Left cardiac atrium (tissue), 4 donors: ENCODE data around the gene MBD3. TPM values are rescaled to one million over a fixed set of nuclear protein-coding genes. Genes with fewer than 3 reads are reported as not detected.
"Not testable (repeated sequence)": the region's sequence is repeated elsewhere in the genome, so short reads cannot be mapped to it uniquely, and the experiment has no call there.

Experiments
- ATAC-seq, 2 donors: fragments of 200-7000 bp; cut with Tn5 transposase; one replicate each; pipeline ENCODE4 v1.9.1; 2020; ENCODE audit warnings: mild to moderate bottlenecking in 2 of 2, moderate library complexity in 2 of 2
- DNase-seq: peaks from one replicate; pipeline ENCODE4 v3.0.0-alpha.2; 2020
- intact Hi-C, 2 donors: fragments of 100-400 bp; cut with DNase I; formaldehyde crosslinking; loops; one replicate each; pipeline versions ENCODE4 v1.14.1 to v1.15.1; 2022 to 2023
- long read RNA-seq: library from polyadenylated mRNA; unstranded; transcript quantifications from one replicate; pipeline ENCODE4 v2.0.0, GENCODE V29; 2021
- total RNA-seq, 2 donors: library from RNA; stranded (reverse); fragmentation: NEBNext Ultra II Directional; extraction: Animal tissue kit (Norgen Biotek cat#: 25700); gene quantifications; one replicate each; pipeline ENCODE4 v1.2.1, GENCODE V29; 2021
- donor health status: DM: no; HTN: yes; CAD: no.
- donor health status: DM: no; HTN: yes; CAD: no; lungs with severe emphysema.
- donor health status: DM: yes; HTN: yes; CAD: no.
- donor health status: Dilated cardiomyopathy.

Gene MBD3, protein sequence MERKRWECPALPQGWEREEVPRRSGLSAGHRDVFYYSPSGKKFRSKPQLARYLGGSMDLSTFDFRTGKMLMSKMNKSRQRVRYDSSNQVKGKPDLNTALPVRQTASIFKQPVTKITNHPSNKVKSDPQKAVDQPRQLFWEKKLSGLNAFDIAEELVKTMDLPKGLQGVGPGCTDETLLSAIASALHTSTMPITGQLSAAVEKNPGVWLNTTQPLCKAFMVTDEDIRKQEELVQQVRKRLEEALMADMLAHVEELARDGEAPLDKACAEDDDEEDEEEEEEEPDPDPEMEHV
- total RNA-seq, result 10 to 100 TPM; 58.0 to 60.8 TPM
- long read RNA-seq, full-length matches to known transcripts, result 21 of 46 reads
- long read RNA-seq, partial matches to known transcripts, result 19 of 46 reads
- long read RNA-seq, other reads (novel, unspliced or antisense), result 6 of 46 reads

DNA sequence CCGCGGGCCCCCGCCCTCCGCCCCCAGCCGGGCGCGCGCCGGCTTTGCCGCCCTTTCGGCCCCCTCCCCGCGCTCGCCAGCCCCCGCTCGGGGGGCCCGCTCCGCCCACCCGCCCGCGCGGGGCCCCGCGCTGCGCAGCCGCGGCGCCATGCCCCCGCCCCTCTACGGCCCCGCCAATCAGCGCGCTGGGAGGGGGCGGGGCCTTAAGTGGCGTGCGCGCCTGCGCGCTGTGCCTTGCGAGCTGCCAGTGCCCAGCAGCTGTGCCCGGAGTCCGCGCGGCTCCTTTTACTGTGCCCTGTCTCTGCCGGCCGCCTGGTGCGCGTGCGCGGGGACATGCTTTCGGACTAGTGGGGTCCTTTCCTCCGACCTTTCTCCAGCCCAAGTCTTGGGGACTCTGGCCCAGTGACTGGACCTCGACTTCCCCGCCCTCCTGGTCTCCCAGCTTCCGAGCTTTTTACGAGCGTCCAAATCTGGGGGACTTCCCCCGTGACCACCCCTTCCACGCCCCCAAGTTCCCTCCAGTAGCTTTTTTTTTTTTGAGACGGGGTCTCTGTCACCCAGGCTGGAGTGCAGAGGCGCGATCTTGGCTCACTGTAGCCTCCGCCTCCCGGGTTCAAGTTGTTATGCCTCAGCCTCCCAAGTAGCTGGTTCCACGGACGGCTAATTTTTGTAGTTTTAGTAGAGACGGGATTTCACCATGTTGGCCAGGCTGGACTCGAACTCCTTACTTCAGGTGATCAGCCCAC is at the start of gene MBD3:
Gene MBD3, minus strand, starts transcription at position 111 of the 746 bp plus-strand sequence. CDS start 234 bp downstream, outside the sequence.
- ATAC-seq, result peak; percentile 92 to 94
- intact Hi-C loops, result no loop called here
- DNase-seq, result peak; percentile 95

DNA sequence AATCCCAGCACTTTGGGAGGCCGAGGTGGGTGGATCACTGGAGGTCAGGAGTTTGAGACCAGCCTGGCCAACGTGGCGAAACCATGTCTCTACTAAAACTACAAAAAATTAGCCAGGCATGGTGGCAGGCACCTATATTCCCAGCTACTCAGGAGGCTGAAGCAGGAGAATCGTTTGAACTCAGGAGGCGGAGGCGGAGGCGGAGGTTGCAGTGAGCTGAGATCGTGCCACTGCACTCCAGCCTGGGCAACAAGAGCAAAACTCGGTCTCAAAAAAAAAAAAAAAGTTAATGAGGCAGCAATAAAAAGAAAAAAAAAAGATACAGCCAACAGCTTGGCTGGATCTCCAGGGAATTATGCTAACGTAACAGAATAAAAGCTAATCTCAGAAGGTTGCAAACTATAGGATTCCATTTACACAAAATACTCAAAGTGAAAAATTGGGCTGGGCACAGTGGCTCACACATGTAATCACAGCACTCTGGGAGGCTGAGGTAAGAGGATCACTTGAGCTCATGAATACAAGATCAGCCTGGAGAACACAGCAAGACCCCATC is 48.3 kb upstream of the MBD3 start:
- DNase-seq, intact Hi-C loops, ATAC-seq: not testable (repeated sequence)

GRCh38 chr19:1636325-1637236 is 43.9 kb upstream of the MBD3 start:
- DNase-seq (no peak), ATAC-seq (no peak)
- intact Hi-C loops, result no loop called here

DNA sequence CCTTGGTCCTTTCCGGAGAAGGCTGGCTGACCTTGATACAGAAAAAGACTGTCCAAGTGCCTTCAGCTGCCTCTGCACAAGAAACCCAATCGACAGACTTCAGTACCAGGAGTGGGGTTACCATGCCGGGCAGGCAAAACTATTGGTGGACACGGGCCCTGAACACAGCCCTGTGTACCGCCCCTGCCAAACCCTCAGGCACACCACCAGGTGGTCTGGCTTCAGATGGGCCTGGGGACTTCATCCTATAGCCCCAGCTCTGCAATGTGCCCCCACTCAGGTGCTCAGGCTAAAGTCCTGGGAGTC is 42.2 kb upstream of the MBD3 start:
- intact Hi-C loops, result no loop called here
- ATAC-seq, result no peak
- DNase-seq, result no peak

DNA sequence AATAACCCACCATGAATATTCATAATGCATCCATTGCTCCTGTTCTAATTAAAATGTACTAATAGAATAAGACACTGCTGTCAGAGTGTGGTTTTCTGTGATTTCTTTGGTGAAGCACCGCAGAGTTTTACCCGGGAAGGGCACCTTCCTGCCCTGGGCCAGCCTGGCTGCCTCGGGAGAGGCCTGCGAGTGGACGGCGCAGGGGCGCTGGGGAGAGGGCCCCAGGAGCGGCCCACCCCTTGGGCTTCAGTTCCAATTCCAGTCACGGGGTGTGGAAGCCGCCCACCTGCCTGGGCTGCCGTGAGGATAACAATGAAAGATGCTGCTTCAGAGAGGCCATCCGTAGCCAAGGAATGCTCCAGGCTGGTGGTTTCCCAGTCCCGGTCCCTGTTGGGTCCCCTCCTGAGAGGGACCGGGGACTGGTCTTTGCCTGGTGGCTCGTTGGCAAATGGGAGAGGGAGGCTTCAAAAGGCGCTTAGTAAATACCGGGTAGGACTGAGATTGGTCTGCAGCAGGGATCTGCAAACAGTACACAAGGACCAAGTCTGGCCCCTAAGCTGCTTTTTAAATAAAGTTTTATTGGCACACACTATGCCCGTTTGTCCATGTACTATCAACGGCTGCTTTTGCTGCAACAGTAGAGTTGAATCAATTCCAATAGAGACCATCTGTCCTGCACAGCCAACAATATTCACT is 41.7 kb upstream of the MBD3 start:
- intact Hi-C loops, result no loop called here
- DNase-seq, result no peak
- ATAC-seq, result no peak

DNA sequence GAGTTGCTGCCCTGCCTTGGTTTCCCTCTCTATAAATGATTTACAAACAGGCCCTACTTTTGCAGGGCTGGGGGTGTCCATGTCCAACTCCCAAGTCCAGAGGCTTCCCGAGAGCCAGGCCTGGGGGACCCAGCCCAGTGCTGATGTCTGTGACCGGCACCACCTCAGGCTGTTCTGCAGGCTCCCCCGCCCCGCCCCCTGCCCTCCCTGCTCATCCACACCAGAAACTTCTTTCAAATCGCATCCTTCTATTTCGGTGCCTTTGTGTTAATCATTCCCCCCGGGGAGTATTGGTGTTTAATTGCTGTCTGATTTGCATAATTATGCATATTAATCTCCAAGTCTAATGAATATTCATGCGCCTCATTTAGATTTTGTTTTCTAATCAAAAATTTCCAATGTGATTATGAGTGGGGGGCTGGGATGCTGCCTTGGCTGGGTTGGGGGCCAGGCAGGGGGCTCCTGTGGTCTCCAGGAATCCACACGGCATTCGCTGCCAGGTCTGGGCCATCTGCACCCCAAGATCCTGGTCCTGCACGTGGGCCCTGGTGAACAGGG is 40.7 kb upstream of the MBD3 start:
- no peak for ATAC-seq
- intact Hi-C loops, result no loop called here
- no peak for DNase-seq

DNA sequence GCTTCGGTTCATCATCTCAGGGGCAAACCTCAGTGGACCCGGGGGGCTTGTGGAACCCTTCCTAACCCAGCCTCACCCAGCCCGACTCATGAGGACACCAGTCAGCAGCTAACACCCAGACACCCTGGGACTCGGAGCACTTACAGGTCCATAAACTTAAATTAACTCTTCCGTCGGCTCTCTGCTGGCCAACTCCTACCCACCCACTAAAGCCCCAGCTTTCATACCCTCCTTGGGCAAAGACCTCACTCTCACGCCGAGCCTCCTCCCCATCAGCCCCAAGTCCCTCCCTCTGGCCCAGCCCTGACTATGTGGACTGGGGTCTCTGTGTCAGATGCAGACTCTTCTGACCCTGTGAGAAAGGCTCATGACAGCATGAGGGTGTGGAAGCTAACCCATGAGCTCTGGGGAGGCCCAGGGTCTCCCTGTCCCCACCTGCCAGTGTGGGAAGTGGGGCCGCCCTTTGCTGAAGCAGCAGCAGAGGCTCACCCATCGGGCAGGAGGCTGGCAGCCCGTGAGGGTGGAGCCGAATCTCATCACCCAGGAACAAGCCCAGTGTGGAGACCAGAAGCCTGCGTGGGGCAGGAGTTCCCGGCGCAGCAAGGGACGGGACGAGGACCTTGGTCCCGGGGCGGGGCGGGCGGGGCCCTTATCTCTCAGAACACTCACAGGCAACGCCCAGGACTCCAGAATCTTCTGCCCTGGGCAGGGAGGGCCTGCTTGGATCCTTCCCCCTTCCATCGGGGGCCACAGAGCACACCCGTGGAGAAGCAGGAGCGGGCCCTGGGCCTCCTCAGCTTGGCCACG is 40.0 kb upstream of the MBD3 start:
- no peak for ATAC-seq
- intact Hi-C loops, result no loop called here
- DNase-seq, result no peak

DNA sequence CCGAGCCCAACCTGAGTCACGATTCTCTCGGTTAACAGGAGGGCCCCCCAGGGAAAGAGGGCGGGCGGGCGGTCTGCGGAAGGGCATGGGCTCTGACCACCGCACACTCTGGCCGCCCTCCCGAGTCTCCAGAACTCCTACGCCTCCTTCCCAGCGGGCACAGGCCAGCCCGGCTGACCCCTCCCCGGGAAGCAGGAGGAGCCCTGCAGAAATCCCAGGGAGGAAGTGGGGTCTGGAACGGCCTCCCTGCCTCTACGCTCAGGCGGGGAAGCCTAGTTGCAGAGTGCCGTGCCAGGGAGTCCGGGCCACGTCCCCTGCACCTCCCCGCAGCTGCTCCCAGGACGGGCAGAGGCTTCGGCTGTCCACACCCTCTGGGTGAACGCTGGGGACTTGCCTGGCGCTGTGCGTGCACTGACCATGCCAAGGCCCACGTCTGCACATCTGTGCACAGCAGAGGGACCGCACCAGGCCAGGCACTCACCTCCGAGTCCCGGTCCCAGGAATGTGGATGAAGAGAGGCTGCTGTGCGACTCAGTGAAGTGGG is 39.0 kb upstream of the MBD3 start:
- ATAC-seq, result no peak
- intact Hi-C loops, result no loop called here
- no peak for DNase-seq

- ATAC-seq, result no peak
- intact Hi-C loops, result no loop called here
- DNase-seq, result no peak
Measured at GRCh38 chr19:1630811-1631210, 38.1 kb upstream of the MBD3 start.

DNA sequence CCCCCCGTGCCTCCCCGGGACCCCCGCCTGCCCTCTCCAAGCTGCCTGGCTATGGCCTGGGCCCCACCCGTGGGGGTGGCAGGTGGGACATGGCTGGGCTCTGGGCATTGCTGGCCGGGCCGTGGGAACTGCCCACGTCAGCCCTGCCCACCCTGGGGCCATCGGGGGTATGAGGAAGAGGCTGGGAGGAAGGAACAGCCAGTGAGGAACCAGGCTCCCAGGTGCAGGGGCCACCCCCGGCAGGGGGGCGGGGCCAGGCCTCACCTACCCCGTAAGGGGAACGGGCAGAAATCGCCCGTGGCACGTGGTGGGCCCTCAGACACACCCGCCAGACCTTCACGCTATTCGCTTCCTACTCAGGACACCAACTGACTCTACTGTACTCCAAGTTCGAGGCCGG is 37.3 kb upstream of the MBD3 start:
- intact Hi-C loops, result no loop called here
- no peak for DNase-seq
- no peak for ATAC-seq

GRCh38 chr19:1629256-1629808 is 36.7 kb upstream of the MBD3 start:
- intact Hi-C loops, result no loop called here
- DNase-seq (no peak), ATAC-seq (no peak)

DNA sequence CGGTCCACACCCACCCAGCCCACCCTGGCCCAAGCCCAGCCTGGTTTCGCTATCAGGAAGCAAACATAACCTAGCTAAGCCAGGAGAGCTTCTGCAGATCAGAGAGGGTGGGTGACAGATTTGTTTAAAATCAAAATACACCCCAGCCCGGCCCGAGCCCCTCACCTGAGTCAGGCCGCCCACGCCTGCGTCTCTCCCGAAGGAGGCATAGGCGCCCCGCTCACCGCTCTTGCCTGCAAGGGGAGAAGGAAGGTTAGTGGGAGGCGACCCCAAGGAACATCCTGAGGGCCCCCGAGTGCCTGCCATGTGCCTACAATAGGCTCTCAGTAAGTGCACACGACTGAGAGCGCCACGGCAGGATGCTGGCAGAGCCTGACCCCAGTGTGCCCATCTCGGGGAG is 34.5 kb upstream of the MBD3 start:
- intact Hi-C loops, result no loop called here
- no peak for ATAC-seq
- no peak for DNase-seq

DNA sequence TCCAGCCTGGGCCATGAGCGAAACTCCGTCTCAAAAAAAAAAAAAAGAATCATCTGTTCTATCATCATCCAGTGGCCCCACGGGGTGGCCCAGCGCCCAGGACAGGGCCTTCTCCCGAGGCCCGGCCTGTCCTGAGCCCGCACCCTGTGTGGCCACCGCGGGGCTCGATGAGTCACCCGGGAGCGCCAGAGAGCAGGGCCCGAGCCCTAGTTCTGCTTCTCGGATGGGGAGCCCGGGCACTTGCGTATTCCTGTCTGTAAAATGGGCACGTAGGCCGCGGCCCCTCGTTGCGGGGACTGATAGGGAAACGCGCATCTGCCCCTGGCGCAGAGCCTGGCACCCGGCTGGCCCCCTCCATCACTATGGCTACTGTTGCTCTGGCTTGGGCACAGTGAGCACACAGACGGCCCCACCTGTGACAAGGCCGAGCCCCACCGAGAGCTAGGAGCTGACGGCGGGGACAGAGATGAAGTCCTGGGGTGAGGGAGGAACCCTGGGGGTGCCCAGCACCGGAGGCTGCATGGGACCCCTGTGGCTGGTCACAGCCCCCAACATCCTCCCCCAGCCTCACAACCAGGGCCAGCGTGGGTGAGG is 33.8 kb upstream of the MBD3 start:
- DNase-seq (no peak), ATAC-seq (no peak)
- intact Hi-C loops, result no loop called here

- intact Hi-C loops, result no loop called here
Measured at GRCh38 chr19:1624458-1624857, 31.8 kb upstream of the MBD3 start.

DNA sequence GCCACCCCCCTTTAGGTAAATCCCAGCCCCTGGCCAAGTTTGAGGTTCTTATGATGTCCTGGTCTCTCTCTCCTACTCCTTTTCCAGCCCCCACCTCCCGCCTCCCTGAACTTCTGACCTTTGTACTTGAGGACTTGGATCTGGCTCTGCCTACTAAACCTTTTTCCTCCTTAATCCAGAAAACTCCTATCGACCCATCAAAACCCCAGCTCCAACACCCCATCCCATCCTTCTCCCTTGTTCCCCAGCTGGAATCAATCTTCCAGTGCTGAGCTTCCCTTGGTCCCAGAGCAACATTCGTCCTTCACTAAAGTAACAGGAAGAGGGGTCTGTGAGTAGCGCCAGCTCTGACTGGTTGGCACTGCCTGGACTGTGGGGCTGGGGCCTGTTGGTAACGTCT is 29.9 kb upstream of the MBD3 start:
- ATAC-seq (no peak), DNase-seq (no peak)
- intact Hi-C loops, result no loop called here

More at GRCh38 chr19:1624458-1624857, 31.8 kb upstream of the MBD3 start:
- peak; percentile 65 for DNase-seq
- ATAC-seq, result peak; percentile 49 to 55

GRCh38 chr19:1622007-1622406 is 29.3 kb upstream of the MBD3 start:
- no peak for DNase-seq
- ATAC-seq, result no peak
- intact Hi-C loops, result no loop called here

- intact Hi-C loops, result no loop called here
- DNase-seq, result no peak
- ATAC-seq, result no peak
Measured at GRCh38 chr19:1621574-1621973, 28.9 kb upstream of the MBD3 start.
